Measurements from ENCODE around the gene CASZ1.

The CASZ1 gene

DNA sequence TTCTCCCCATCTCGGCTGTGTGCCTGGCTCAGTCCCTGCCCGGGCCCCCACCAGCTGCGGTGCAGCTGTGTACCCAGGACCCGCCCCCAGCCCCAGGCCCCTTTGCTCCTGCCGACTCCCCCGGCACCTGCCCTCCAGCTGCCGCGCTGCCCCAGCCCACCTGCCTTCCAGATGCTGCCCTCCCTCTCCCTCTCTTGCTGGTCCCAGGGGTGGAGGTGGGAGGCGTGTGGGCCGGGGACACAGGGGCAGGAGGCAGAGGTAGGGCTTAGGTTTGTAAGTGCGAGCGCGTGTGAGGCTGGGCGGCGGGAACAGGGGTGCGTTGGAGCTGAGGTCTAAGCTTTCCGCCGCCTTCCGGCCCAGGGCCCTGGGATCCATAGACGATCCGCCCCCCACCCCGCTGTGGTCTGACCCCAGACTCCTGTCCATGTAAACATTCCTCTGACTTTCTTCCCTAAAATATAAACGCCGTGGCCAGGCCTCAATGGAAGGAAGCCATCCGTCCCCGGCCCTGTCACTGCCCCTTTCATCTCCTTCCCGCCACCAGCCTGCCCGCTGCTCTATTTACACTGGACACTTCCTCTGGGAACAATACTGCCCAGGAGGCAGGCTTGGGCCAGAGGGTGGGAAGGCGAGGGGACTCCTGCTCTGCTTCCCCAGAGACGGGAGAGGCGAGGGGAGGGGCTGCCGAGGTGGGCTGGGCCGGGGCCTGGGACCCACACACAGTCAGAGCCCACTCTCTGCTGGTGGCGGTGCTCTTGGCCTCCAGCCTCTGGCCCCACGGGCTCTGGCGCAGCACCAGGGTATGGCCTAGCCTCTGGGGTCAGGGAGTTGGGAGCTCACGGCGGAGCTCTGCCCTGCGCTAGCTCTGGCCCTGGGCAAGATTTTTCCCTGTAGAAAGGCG is 128.3 kb downstream of the CASZ1 start:
- no peak for TF ChIP-seq ZNF274 (IDR thresholded peaks at IDR 0.05; ENCODE audit: low read depth, low read length)
- H3K4me3 ChIP-seq (ENCODE audit: low read length), result no peak overlapping the region

DNA sequence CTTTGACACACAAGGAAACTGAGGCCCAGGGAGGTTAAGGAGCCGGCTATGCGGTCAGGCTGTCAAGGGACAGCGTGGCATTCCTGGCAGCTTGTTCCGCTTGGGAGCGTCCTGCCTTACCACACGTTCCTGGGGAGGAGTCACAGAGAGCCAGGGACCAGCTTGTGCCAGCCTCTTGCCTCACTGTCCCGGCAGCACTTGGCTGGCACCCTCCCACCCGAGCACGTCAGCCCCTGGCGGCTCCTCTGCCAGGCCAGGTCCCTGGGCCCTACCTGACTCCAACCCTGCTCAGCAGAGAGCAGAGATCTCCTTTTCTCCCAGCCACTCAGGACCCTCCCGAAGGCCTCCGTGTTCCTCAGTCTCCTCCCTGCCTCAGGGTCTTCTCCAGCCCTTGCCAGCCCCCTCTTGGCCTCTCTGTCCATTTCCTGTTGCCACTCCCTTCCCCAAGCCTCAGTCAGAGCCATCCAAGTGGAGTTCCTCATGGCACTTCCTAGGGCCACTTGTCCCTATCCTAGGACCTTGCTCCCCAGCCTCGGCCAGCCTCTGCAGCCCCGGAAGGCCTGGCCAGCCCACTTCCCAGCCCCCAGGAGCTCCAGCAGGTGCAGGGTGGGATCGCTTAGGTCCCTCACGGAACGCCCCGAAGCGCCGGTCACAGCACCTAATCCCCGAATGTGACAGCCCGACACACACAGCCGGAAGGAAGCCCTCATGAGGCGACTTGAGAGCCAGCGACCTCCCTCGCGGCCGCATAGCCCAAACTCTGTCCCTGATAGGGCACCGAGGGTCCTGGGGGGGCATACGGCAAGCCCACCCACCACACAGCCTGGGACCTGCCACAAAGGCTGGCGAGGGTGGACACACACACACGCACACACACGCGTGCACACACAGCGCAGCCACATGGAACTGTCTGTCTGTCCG is 130.3 kb downstream of the CASZ1 start:
- no peak for TF ChIP-seq ZNF274 (IDR thresholded peaks at IDR 0.05; ENCODE audit: low read depth, low read length)
- no peak overlapping the region for H3K4me3 ChIP-seq (ENCODE audit: low read length)

DNA sequence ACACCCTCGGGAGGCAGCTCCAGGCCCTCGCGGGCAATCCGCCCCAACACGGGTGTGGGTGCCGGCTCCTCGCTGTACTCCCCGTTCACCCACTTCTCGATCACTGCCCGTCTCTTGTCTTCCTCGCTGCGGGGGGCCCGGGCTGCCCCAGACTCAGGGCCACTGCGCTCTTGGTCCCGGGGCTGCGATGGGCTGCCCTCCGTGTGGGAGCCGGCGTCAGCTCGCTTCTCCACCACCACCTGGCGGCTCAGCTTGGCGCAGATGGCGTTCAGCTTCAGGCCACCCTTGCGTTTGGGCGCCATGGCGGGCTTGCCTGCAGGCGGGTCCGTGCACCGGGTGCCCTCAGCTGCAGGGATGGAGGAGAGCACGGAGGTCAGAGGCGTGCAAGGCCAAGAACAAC is 131.2 kb downstream of the CASZ1 start:
- TF ChIP-seq ZNF274 (IDR thresholded peaks at IDR 0.05; ENCODE audit: low read depth, low read length), result no peak
- no peak overlapping the region for H3K4me3 ChIP-seq (ENCODE audit: low read length)

DNA sequence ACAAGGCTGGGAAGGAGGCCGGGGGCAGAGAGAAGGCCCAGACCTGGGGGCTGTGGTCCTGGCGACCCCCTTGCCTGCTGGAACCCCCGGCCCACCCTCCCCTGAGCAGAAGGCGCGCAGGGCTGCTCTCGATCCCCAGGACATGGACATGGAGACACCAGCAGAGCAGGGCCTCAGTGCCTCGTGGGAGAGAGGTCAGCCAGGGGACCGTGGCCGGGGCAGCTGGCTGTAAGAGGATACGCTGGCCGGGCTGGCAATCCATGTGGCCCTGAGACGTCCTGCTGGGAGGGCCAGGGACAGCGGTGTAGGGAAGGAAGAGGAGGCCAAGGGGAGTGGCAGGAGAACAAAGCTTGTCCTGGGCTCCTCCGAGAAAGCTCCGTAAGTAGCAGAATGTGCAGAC is 132.2 kb downstream of the CASZ1 start:
- no peak for TF ChIP-seq ZNF274 (IDR thresholded peaks at IDR 0.05; ENCODE audit: low read depth, low read length)

DNA sequence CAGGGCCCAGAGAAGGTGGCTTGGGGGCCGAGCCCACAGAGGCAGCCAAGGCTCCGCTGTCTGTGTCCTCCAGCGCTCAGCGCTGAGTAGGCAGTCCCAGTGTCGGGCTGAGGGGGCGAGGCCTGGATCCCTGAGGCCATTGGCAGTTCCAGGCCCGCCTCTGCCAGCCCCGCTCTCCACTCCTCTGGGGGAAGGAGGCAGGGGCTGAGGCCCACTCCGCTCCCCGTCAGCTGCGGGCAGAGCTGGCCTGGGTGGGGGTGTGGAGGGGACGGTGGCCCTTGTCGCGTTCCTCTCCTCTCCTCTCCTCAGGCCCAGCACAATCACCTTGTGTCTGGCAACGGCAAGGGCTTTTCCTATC is 132.8 kb downstream of the CASZ1 start:
- H3K4me3 ChIP-seq (ENCODE audit: low read length), result no peak overlapping the region
- no peak for TF ChIP-seq ZNF274 (IDR thresholded peaks at IDR 0.05; ENCODE audit: low read depth, low read length)

More for the DNA sequence above, 132.2 kb downstream of the CASZ1 start:
- no peak overlapping the region for H3K4me3 ChIP-seq (ENCODE audit: low read length)

DNA sequence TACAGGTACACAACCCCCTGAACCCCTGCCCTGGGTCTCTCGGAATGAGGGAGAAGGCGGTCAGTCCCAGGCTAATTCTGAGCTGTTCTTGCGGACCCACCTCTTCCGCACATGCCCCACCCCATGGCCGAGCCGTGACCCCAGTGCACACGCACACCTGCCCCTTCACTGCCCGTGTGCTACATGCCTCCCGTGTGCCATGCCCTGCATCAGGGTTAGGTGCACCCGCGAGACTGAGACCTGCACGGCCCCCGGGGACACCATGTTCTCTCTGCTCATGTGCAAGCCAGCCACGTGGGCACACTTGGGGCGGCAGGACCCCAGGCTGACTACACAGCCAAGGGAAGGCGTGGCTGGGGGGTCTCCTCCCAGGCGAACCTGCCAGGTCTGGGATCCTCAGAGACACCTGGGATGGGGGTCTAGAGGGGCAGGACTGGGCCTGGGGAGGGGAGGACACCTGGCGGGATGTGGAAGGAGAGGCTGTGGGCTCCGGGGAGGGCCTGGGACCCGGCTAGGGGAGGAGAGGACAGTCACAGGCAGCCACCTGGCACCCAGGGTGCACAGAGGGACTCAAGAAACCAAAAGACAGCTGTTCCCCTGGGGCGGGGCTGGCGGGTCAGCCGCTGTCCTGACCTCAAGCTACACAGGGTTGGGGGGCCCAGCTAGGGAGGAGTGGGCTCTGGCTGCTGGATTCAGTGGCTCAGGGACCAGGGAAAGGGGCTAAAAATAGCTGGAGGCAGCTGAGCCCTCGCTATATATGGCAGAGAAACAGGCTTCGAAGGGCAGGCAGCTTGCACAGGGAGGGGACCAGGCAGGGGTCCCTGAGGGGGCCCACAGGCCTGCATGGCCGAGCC is 133.4 kb downstream of the CASZ1 start:
- no peak for TF ChIP-seq ZNF274 (IDR thresholded peaks at IDR 0.05; ENCODE audit: low read depth, low read length)
- no peak overlapping the region for H3K4me3 ChIP-seq (ENCODE audit: low read length)

DNA sequence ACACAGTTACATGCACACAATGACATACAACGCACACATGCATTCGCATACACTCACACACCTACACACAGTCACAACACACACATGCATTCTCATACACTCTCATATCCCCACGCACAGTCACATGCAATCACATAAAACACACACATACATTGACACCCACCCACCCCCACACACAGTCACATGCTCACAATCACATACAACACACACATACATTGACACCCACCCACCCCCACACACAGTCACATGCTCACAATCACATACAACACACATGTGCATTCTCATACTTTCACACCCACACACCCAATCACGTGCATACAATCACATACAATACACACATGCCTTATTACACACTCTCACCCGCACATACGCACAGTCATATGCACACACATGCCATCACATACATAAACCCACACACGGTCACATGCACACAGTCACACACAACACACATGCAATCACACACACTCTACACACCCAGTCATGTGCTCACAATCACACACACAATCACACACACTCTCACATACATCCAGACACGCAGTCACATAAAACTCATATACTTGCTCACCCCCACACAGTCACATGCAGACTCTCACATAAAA is 134.3 kb downstream of the CASZ1 start:
- no peak for TF ChIP-seq ZNF274 (IDR thresholded peaks at IDR 0.05; ENCODE audit: low read depth, low read length)
- no peak overlapping the region for H3K4me3 ChIP-seq (ENCODE audit: low read length)

DNA sequence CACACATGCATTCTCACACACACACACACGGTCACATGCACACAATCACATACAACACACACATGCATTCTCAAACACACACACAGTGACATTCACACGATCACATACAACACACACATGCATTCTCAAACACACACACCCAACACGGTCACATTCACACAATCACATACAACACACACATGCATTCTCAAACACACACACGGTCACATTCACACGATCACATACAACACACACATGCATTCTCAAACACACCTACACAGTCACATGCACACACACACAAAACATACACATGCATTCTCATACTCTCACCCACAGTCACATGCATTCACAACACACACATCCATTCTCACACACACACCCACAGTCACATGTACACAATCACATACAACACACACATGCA is 135.0 kb downstream of the CASZ1 start:
- H3K4me3 ChIP-seq (ENCODE audit: low read length), result no peak overlapping the region
- TF ChIP-seq ZNF274 (IDR thresholded peaks at IDR 0.05; ENCODE audit: low read depth, low read length), result no peak

DNA sequence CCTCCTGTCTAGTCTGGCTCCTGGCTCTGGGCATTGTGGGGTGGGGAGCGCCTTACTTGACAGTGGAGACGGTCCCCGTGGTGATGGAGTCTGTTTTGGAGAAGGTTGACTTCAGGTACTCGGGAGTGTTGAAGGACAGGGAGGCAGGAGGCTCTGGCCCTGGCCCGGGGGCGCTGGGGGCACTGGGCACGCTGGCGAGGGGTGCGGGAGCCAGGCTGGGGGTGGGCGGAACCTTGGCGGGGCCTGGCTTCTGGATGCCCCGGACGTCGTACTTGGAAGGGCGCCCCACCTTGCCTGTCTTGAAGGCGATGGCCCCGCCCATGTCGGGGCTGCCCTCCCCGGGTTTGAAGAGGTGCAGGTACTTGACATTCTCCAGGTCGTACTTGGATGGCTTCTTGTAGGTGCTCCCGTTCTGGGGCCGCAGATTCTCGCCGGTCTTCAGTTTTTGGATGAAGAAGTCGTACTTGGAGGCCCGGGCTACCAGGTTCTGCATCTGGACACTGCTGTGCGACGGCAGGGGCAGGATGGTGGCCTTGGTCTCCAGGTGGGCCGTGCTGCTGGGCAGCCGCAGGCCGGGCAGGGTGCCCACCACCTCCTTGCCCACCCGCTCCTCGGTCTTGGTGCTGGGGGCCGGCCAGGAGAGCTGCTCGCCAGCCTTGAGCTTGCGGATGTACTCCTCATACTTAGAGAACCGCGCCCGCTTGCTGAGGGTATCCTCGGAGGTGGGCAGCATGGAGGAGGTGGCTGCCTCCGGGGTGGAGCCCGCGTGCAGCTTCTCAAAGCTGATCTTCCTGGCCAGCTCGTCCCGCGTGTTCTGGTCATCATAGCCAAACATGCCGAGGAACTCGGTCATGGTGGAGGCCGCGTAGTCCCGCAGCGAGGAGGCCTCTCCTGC is 136.6 kb downstream of the CASZ1 start:
- TF ChIP-seq ZNF274 (IDR thresholded peaks at IDR 0.05; ENCODE audit: low read depth, low read length), result no peak
- H3K4me3 ChIP-seq (ENCODE audit: low read length), result no peak overlapping the region

DNA sequence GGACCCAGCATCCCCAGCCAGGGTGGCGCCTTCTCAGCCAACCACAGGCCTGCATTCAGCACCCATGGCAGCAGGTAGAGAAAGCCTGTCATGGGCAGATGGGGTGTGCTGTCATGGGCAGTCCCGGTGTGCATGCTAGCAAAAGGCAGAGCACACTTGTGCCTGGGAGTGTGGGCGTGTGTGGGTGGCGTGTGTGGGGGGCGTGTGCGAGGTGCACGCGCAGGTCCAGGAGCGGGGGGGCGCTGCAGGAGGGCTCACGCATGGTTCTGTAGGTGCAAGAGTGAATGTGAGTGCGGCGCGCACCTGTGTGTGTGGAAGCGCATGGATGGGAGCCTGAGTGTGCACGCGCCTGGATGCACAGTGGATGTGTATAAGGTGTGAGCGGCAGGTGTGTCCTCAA is 137.2 kb downstream of the CASZ1 start:
- no peak for TF ChIP-seq ZNF274 (IDR thresholded peaks at IDR 0.05; ENCODE audit: low read depth, low read length)
- H3K4me3 ChIP-seq (ENCODE audit: low read length), result no peak overlapping the region

DNA sequence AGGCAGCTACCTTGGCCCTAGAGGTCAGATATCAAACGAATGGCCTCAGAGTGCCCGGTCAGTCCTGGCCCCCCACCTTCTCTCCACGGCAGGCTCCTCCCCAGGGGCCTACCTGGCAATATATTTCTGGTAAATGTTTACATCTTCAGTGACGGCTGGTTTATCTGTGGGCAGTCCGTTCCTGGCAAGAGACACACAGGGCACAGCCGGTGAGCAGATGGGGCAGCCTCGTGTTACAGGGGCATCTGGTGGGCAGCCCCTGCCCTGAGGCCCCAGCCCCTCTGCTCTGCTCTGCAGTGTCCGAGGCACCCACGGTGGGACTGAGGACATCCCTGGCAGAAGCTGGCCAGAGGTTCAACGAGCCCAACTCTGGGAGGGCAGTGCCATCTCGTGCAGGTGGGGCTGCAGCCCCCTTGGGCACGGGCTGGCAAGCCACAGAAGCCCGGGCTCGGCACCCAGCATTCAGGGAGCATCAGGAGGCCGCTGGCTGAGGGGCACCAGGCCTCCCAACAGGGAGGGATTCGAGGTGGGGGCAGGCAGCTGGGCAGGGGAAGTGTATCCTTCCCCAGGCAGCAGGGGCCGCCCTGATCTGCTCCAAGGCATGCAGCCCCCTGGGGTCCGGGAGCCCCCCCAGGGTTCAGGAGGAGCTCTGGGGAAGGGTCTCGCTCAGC is 137.9 kb downstream of the CASZ1 start:
- H3K4me3 ChIP-seq (ENCODE audit: low read length), result no peak overlapping the region
- TF ChIP-seq ZNF274 (IDR thresholded peaks at IDR 0.05; ENCODE audit: low read depth, low read length), result no peak
